ENCODE data around the gene FRMPD1.
A peak's percentile ranks its signal among the peaks of the same experiment; 100 is the strongest.
"Not testable (repeated sequence)": the region's sequence is repeated elsewhere in the genome, so short reads cannot be mapped to it uniquely, and the experiment has no call there.

FRMPD1 gene

DNA sequence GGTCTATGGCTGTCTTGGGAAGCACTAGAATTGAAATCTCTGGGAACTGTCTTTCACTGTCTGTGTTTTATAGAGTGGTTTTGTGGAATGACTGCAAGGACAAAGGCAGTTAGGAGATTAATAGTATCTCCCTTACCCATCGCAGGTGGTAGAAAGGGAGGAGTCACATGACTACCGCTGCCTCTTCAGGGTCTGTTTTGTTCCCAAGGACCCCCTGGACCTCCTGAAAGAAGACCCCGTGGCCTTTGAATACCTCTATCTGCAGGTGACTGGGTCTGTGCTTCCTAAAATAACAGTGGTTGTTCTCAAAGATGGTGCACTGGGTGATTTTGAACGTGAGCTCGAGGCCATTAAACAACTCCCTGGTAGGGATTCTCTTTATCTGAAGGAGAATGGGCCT lies 80.1 kb downstream of the FRMPD1 start:
- DNase-seq (ENCODE audit: low read depth, low spot score): no peak
- no peak overlapping the region for H3K27ac ChIP-seq

DNA sequence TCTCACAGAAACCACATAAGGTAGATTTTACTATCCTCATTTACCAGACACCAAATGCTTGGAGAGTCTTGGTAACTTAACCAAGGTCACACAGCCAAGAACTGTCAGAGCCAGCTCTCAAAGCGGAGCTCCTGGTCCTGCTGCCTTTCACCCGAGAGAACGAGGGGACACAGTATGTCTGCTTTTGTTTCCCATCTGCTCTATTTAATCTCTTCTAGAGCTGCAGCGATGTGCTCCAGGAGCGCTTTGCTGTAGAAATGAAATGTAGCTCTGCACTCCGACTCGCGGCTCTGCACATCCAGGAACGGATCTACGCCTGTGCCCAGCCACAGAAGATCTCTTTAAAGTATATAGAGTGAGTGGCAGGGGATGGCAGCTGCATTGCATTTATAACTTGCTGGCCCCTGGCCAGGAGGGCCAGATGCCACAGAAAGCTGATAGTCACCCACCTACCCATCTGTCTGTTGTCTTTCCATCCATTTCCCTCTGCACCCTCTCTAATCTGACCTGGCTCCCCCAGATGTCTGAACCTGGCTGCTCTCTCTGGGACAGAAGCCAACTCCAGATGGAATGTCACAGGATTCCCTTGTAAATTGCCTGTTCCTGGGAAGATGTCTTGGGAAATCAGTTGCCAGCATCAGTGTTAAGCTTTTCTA lies 81.5 kb downstream of the FRMPD1 start:
- no peak for DNase-seq (ENCODE audit: low read depth, low spot score)
- no peak overlapping the region for H3K27ac ChIP-seq

GRCh38 chr9:37732952-37733351 lies 82.2 kb downstream of the FRMPD1 start:
- DNase-seq (ENCODE audit: low read depth, low spot score): no peak
- no peak overlapping the region for H3K27ac ChIP-seq

DNA sequence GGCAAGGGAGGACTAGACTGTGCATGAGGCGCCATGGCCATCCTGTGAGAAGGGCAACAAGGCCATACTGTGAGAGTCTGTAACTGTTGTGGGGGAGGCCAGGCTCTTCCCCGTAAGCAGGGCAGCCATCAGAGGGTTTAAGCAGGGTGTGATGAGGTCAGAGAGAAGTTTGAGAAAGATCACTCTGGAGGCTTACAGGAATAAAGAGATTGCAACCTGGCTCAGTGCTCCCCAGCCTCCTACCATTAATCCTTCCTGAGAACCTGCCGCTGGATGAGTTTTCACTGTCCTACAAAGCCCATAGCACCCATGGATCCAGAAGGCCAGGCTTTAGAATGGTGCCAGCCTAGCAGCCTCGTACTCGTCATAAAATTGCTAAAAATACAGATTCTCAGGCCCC lies 88.5 kb downstream of the FRMPD1 start:
- DNase-seq (ENCODE audit: low read depth, low spot score): no peak
- no peak overlapping the region for H3K27ac ChIP-seq

DNA sequence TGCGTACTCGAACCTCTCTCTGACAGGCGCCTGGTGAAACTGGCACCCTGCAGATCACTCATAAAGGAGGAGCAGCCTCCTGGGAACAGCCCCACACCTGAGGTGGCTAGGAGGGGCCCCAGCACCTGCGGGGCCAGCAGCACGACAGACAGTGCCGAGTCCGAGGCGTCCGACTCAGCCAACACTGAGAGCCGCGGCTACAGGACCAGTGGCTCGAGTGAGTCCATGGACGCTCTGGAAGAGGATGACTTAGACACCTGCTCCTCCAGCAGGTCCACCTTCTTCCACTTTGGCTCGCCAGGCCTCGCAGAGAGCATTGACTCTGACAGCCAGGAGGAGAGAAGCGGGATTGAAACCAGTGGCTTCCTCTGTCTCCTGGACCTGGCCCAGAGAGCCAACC lies 89.4 kb downstream of the FRMPD1 start:
- no peak overlapping the region for H3K27ac ChIP-seq
- DNase-seq (ENCODE audit: low read depth, low spot score): no peak

- DNase-seq (ENCODE audit: low read depth, low spot score): no peak
- H3K27ac ChIP-seq: no peak overlapping the region
Measured at GRCh38 chr9:37740631-37741328, 90.0 kb downstream of the FRMPD1 start.

DNA sequence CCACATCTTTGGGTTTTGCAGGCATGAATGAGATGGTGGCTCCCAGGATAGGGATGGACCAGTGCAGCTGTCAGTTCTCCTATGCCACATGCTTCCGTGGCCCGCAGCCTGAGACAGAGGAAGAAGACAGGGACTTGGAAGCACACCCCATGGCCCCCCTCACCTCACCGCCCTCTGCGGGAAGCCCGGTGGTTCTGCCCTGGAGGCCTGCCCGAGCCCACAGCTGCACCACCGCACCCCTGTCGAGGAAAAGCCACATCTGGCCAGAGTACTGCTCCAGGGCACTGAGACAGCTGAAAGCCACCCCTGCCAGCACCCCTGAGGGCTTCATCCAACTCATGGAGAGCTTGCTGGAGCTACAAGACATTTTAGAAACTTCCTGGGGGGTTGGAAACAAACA lies 95.2 kb downstream of the FRMPD1 start:
- no peak overlapping the region for H3K27ac ChIP-seq
- no peak for DNase-seq (ENCODE audit: low read depth, low spot score)

- no peak for DNase-seq (ENCODE audit: low read depth, low spot score)
- H3K27ac ChIP-seq: no peak overlapping the region
Measured at GRCh38 chr9:37746448-37747270, 95.9 kb downstream of the FRMPD1 start.

GRCh38 chr9:37747271-37747753 lies 96.6 kb downstream of the FRMPD1 start:
- no peak overlapping the region for H3K27ac ChIP-seq
- no peak for DNase-seq (ENCODE audit: low read depth, low spot score)

- no peak overlapping the region for H3K27ac ChIP-seq
- DNase-seq (ENCODE audit: low read depth, low spot score): no peak
Measured at GRCh38 chr9:37749129-37749528, 98.4 kb downstream of the FRMPD1 start.

- DNase-seq (ENCODE audit: low read depth, low spot score): no peak
- no peak overlapping the region for H3K27ac ChIP-seq
Measured at GRCh38 chr9:37751186-37751585, 100.4 kb downstream of the FRMPD1 start.

GRCh38 chr9:37751704-37752103 lies 101.0 kb downstream of the FRMPD1 start:
- not testable (repeated sequence) for H3K27ac ChIP-seq

DNA sequence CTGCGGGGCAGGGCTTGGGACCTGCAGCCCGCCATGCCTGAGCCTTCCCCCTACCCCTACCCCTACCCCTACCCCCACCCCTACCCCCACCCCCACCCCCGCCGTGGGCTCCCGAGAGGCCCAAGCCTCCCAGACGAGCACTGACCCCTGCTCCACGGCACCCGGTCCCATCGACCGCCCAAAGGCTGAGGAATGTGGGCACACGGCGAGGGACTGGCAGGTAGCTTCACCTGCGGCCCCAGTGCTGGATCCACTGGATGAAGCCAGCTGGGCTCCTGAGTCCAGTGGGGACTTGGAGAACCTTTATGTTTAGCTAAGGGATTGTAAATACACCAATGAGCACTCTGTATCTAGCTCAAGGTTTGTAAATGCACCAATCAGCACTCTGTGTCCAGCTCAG lies 101.4 kb downstream of the FRMPD1 start:
- DNase-seq (ENCODE audit: low read depth, low spot score); H3K27ac ChIP-seq: not testable (repeated sequence)

More at GRCh38 chr9:37751704-37752103, 101.0 kb downstream of the FRMPD1 start:
- not testable (repeated sequence) for DNase-seq (ENCODE audit: low read depth, low spot score)

GRCh38 chr9:37752642-37753488 lies 102.1 kb downstream of the FRMPD1 start:
- DNase-seq (ENCODE audit: low read depth, low spot score): no peak
- H3K27ac ChIP-seq: no peak overlapping the region

DNA sequence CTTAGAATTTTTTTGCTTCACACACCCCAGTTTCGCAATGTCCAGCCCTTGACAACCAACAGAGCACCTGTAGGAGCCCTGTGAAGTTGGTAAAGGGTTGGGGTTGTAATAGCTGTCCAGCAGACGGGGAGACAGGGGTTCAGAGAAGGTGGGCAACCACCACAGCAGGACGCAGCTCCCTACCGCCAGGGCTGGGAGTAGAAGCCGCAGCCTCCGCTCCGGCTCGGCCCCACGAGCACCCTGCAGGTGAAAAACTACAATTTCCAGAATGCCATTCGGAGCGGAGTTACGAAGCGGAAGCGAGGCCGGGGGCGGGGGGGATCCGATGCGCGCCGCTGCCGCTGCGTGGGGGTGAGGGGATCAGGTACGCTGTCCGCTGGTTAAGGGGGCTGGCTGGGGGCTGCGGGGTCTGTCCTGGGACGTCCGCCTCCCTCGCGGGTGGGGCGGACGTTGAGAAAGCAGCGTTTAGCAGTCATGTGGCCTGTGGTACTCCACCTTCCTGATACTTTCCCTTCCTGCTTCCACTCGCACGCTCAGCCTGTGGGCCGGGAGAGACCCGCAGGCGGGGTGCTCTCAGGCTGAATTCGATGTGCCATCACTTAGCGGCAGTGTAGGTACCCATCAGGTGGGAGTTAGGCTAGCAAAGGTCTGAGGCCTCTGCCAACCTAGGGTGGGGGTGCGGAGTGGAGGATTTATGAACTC lies 102.9 kb downstream of the FRMPD1 start, which contains the start of gene TRMT10B:
Gene TRMT10B, plus strand, starts transcription at position 317 of the 702 bp plus-strand sequence. CDS start 8,127 bp downstream, outside the sequence.
- no peak for DNase-seq (ENCODE audit: low read depth, low spot score)
- peak within 1 kb of the TSS; percentile 42 for H3K27ac ChIP-seq

DNA sequence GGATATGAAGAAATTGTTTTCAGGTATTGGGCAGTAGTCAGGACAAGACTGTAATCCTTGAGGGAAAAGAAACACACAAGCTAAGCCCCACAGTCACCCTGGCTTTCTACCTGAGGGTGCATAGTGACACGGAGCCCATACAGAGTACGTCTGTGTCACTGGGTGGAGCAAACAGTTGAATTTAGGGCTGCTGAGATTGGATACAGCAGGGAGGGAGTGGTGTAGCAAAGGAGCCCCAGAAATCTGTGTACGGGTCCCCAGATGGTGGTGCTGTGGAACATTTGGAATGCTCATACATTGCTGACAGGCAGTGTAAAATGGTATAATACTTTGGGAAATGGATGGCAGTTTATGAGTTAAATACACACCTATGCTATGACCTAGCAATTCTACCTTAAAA lies 108.0 kb downstream of the FRMPD1 start:
- H3K27ac ChIP-seq: no peak overlapping the region
- no peak for DNase-seq (ENCODE audit: low read depth, low spot score)

GRCh38 chr9:37760416-37761161 lies 109.8 kb downstream of the FRMPD1 start:
- DNase-seq (ENCODE audit: low read depth, low spot score): no peak
- peak overlapping the region; percentile 17 for H3K27ac ChIP-seq

GRCh38 chr9:37761511-37761910 lies 110.8 kb downstream of the FRMPD1 start:
- no peak for DNase-seq (ENCODE audit: low read depth, low spot score)
- peak overlapping the region; percentile 17 for H3K27ac ChIP-seq

GRCh38 chr9:37765263-37765662 lies 114.5 kb downstream of the FRMPD1 start:
- not testable (repeated sequence) for H3K27ac ChIP-seq; DNase-seq (ENCODE audit: low read depth, low spot score)
